ENCODE measurements around the gene ITPK1. TPM values are rescaled to one million over a fixed set of nuclear protein-coding genes. Genes with fewer than 3 reads are reported as not detected.

The ITPK1 gene
- total RNA-seq, 1 donor from 2014 or later = 30.5 TPM

GRCh38 chr14:93156693-93157369 lies 41.1 kb upstream of the ITPK1 start:
- Mint-ChIP-seq H3K27me3 (ENCODE audit: low read depth) (no peaks in the 10 kb centered on the region), H3K4me1 (no peaks in the 10 kb centered on the region), H3K9me3 (no peaks in the 10 kb centered on the region), H3K36me3 (no peaks in the 10 kb centered on the region), H3K27ac (no peak overlapping the region), H3K4me3 (no peak overlapping the region)
- no peak for DNase-seq (ENCODE audit: low spot score in 2 of 2, unreplicated experiment in 2 of 2)
- TF ChIP-seq CTCF (IDR thresholded peaks at IDR 0.05; ENCODE audit: unreplicated experiment) = no peak

- Mint-ChIP-seq H3K9me3 (no peaks in the 10 kb centered on the region), H3K4me1 (peaks cover 4% of the 10 kb centered on the region), H3K4me3 (no peak overlapping the region), H3K36me3 (no peaks in the 10 kb centered on the region), H3K27ac (no peak overlapping the region), H3K27me3 (ENCODE audit: low read depth) (no peaks in the 10 kb centered on the region)
- DNase-seq (ENCODE audit: low spot score in 2 of 2, unreplicated experiment in 2 of 2) = no peak
- TF ChIP-seq CTCF (IDR thresholded peaks at IDR 0.05; ENCODE audit: unreplicated experiment) = no peak
Observed at GRCh38 chr14:93155667-93156066, 39.9 kb upstream of the ITPK1 start.

GRCh38 chr14:93153121-93153520 lies 37.4 kb upstream of the ITPK1 start:
- Mint-ChIP-seq H3K27me3 (ENCODE audit: low read depth) (peaks cover 5% of the 10 kb centered on the region), H3K4me1 (peaks cover 7% of the 10 kb centered on the region), H3K27ac (no peak overlapping the region), H3K4me3 (no peak overlapping the region), H3K36me3 (no peaks in the 10 kb centered on the region), H3K9me3 (no peaks in the 10 kb centered on the region)
- no peak for DNase-seq (ENCODE audit: low spot score in 2 of 2, unreplicated experiment in 2 of 2)
- TF ChIP-seq CTCF (IDR thresholded peaks at IDR 0.05; ENCODE audit: unreplicated experiment) = no peak

DNA sequence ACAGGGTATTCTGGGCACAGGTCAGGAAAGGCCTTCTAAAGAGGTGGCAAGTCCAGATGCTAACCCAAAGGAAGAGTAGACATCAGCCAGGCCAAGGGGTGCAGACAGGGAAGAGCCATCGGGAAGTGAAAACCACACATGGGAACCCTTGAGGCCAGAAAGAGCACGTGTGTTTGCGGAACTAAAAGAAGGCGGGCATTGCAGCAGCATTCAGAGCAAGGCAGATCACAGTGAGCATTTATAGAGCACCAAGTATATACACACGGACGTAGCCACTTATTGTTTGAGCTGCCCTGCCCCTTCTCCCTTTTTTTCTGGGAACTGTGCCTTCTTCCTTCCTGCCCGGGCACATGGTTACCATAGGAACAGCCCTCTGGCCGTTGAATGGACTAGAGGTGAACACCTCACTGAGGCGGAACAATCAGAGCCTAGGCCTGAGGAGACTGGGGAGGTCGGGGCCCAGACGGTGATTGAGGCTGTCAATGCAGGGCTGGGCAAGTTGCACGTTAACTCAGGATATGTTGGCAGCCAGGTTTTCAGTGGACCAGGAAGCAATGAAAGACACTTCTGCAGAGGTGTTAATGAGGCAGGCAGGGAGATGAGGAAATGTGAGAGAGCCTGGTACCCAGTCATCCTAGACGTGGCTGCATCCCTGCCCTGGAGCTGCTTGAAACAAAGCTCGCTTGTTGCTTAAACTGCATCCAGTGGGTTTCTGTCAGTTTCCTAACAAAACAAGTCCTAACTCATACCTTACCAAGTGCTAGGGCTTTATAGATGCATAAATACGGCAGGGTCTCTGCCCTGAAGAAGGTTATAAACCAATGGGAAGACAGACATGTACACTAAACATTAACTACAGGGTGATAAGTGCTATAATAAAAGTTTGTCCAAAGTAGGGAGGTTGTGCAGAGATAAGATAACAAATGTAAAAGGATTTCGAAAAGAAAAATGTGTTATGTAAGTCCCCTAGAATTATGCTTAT lies 34.8 kb upstream of the ITPK1 start:
- no peak for DNase-seq (ENCODE audit: low spot score in 2 of 2, unreplicated experiment in 2 of 2)
- Mint-ChIP-seq H3K4me3 (no peak overlapping the region), H3K9me3 (no peaks in the 10 kb centered on the region), H3K36me3 (no peaks in the 10 kb centered on the region), H3K27me3 (ENCODE audit: low read depth) (peaks cover 5% of the 10 kb centered on the region), H3K4me1 (peaks cover 7% of the 10 kb centered on the region), H3K27ac (no peak overlapping the region)
- TF ChIP-seq CTCF (IDR thresholded peaks at IDR 0.05; ENCODE audit: unreplicated experiment) = no peak

- H3K27ac Mint-ChIP-seq = no peak overlapping the region
- no peaks in the 10 kb centered on the region for H3K9me3 Mint-ChIP-seq
- H3K4me3 Mint-ChIP-seq = no peak overlapping the region
- DNase-seq (ENCODE audit: low spot score in 2 of 2, unreplicated experiment in 2 of 2) = no peak
- no peak for TF ChIP-seq CTCF (IDR thresholded peaks at IDR 0.05; ENCODE audit: unreplicated experiment)
- H3K27me3 Mint-ChIP-seq (ENCODE audit: low read depth) = peaks cover 5% of the 10 kb centered on the region
- peaks cover 7% of the 10 kb centered on the region for H3K4me1 Mint-ChIP-seq
- no peaks in the 10 kb centered on the region for H3K36me3 Mint-ChIP-seq
Observed at GRCh38 chr14:93148979-93149378, 33.3 kb upstream of the ITPK1 start.

All from mesothelial cell of epicardium (in vitro differentiated cells).